ENCODE results near the gene SMAP1.
"Not testable (repeated sequence)": the region's sequence is repeated elsewhere in the genome, so short reads cannot be mapped to it uniquely, and the experiment has no call there.

- TF ChIP-seq CTCF (IDR thresholded peaks at IDR 0.05; ENCODE audit: low read depth, low read length); EZH2phosphoT487 (IDR thresholded peaks at IDR 0.05; ENCODE audit: low read depth): not testable (repeated sequence)
Measured at GRCh38 chr6:70771351-70771750, 103.7 kb downstream of the SMAP1 start.

All from OCI-LY3 (cell line).